ENCODE results near the gene XRN1.
"Not testable (repeated sequence)": the region's sequence is repeated elsewhere in the genome, so short reads cannot be mapped to it uniquely, and the experiment has no call there.

XRN1 gene

GRCh38 chr3:142445816-142446254 lies 2.0 kb downstream of the XRN1 start:
- peak overlapping the region; percentile 98 for H3K4me3 ChIP-seq (ENCODE audit: low read depth, low read length)
- TF ChIP-seq MAX (IDR thresholded peaks at IDR 0.05; ENCODE audit: low read depth, low read length) (no peak), MYC (IDR thresholded peaks at IDR 0.05; ENCODE audit: low read depth, low read length) (no peak), POLR2A (IDR thresholded peaks at IDR 0.05; ENCODE audit: extremely low read depth, insufficient read length) (no peak), CTCF (IDR thresholded peaks at IDR 0.05; ENCODE audit: low read depth, low read length) (no peak)
- peak; percentile 46 for DNase-seq (ENCODE audit: low read depth)

DNA sequence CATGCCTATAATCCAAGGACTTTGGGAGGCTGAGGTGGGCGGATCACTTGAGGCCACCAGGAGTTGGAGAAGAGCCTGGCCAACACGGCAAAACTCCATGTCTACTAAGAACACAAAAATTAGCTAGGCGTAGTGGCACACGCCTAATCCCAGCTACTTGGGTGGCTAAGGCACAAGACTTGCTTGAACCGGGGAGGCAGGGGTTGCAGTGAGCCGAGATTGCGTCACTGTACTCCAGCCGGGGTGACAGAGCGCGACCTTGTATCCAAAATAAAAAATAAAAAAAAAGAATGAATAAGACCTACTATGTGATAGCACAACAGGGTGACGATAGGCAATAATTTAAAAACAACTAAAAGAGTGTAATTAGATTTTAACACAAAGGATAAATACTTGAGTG lies 3.5 kb downstream of the XRN1 start:
- no peak for TF ChIP-seq POLR2A (IDR thresholded peaks at IDR 0.05; ENCODE audit: extremely low read depth, insufficient read length)
- TF ChIP-seq MYC (IDR thresholded peaks at IDR 0.05; ENCODE audit: low read depth, low read length) = no peak
- no peak overlapping the region for H3K4me3 ChIP-seq (ENCODE audit: low read depth, low read length)

GRCh38 chr3:142443060-142443459 lies 4.8 kb downstream of the XRN1 start:
- not testable (repeated sequence) for H3K4me3 ChIP-seq (ENCODE audit: low read depth, low read length); DNase-seq (ENCODE audit: low read depth)

More for the DNA sequence above, 3.5 kb downstream of the XRN1 start:
- peak; percentile 9 for DNase-seq (ENCODE audit: low read depth)

- not testable (repeated sequence) for H3K4me3 ChIP-seq (ENCODE audit: low read depth, low read length); DNase-seq (ENCODE audit: low read depth)
Observed at GRCh38 chr3:142439499-142440220, 8.2 kb downstream of the XRN1 start.

DNA sequence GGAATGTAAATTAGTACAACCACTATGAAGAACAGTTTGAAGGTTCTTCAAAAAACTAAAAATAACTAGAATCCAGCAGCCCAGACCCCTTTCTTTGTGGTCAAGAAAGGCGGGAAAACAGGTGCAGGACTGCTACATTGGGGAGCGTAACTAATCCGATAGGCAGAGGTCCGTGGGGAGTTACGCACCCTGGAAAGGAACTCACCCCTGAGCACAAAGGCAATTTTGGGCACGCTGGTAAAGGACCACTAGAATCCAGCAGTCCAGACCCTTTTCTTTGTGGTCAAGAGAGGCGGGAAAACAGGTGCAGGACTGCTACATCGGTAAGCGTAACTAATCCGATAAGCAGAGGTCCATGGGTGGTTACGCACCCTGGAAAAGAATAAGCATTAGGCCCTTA lies 9.7 kb downstream of the XRN1 start:
- not testable (repeated sequence) for H3K4me3 ChIP-seq (ENCODE audit: low read depth, low read length); DNase-seq (ENCODE audit: low read depth)

DNA sequence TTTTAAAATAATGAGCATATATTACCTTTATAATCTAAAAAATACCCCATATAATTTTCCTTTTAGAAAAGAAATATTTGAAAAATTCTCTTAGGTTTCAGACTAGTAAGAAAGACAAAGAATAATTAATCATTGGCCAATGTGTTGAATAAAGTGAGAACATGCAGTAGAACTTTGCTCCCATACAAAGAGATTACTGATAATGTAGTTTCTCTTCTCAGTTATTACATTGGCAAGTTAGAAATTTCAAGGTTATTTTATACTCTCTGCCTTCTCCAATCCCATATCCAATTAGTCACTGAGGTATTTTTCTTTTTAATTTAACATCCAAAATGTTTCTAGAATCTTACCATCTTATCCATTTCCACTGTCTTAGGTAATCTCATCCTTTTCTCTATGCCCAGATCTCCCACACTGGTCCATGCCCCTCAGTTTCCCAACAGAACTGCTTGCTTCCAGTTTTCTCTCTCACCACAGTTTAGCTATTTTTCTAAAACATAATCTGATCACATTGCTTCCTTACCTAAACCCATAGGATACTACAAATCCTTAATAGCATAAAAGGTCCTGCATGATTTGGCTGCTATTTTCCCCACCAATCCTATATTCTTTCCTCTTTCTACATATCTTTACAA lies 10.8 kb downstream of the XRN1 start:
- no peak overlapping the region for H3K4me3 ChIP-seq (ENCODE audit: low read depth, low read length)
- no peak for TF ChIP-seq POLR2A (IDR thresholded peaks at IDR 0.05; ENCODE audit: extremely low read depth, insufficient read length)
- TF ChIP-seq CTCF (IDR thresholded peaks at IDR 0.05; ENCODE audit: low read depth, low read length) = no peak
- TF ChIP-seq MAX (IDR thresholded peaks at IDR 0.05; ENCODE audit: low read depth, low read length) = no peak
- TF ChIP-seq MYC (IDR thresholded peaks at IDR 0.05; ENCODE audit: low read depth, low read length) = no peak
- DNase-seq (ENCODE audit: low read depth) = no peak

- TF ChIP-seq POLR2A (IDR thresholded peaks at IDR 0.05; ENCODE audit: extremely low read depth, insufficient read length) (no peak), MYC (IDR thresholded peaks at IDR 0.05; ENCODE audit: low read depth, low read length) (no peak), MAX (IDR thresholded peaks at IDR 0.05; ENCODE audit: low read depth, low read length) (no peak), CTCF (IDR thresholded peaks at IDR 0.05; ENCODE audit: low read depth, low read length) (no peak)
- peak; percentile 12 for DNase-seq (ENCODE audit: low read depth)
- H3K4me3 ChIP-seq (ENCODE audit: low read depth, low read length) = no peak overlapping the region
Observed at GRCh38 chr3:142434503-142434902, 13.3 kb downstream of the XRN1 start.

DNA sequence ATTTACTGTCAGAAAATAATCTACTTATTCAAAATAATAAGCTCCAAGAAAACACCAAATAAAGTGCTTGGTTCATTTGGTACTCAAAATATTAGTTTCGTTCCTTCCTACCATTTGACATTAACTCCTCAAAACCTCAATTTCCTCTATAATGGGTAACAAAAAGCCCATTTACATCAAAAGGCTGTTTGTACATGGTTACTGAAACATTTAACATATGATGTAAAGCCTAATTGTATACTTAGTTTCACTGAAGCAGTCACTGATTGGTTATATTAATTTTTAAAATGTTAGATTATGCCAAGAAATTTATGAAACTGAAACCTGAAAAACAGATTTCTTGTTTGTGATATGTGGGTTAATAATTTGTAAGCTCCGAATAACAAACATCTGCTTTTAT lies 14.7 kb downstream of the XRN1 start:
- no peak for DNase-seq (ENCODE audit: low read depth)
- no peak overlapping the region for H3K4me3 ChIP-seq (ENCODE audit: low read depth, low read length)
- TF ChIP-seq CTCF (IDR thresholded peaks at IDR 0.05; ENCODE audit: low read depth, low read length) (no peak), MAX (IDR thresholded peaks at IDR 0.05; ENCODE audit: low read depth, low read length) (no peak), POLR2A (IDR thresholded peaks at IDR 0.05; ENCODE audit: extremely low read depth, insufficient read length) (no peak), MYC (IDR thresholded peaks at IDR 0.05; ENCODE audit: low read depth, low read length) (no peak)
